T-helper 1 cell treated with Interleukin-12 subunit alpha and Interleukin-12 subunit beta and Interleukin-4 antibody, amounts not matched to agents 30 ng/mL and 1 ng/mL, for 36 hours (primary cell): ENCODE data around the gene ABT1. TPM values are rescaled to one million over a fixed set of nuclear protein-coding genes. Genes with fewer than 3 reads are reported as not detected.

Experiments
- total RNA-seq: library from RNA; stranded (reverse); gene quantifications from 2 replicates; pipeline ENCODE4 v1.2.3, GENCODE V29; 2022

The ABT1 gene
- total RNA-seq, 1 donor from 2014 or later = 30.3 TPM

Other genes starting within 250 kb of the ABT1 start
- gene BTN3A2, start 231.8 kb upstream of the ABT1 start, total RNA-seq = 105 and 110 TPM in 2 replicates
- 33.4 and 34.4 TPM in 2 replicates for gene BTN2A2, start 213.8 kb upstream of the ABT1 start, total RNA-seq
- gene BTN3A1, start 194.7 kb upstream of the ABT1 start, total RNA-seq = 100.0 and 101 TPM in 2 replicates
- gene BTN3A3, start 156.4 kb upstream of the ABT1 start, total RNA-seq = 63.7 and 66.4 TPM in 2 replicates
- gene BTN2A1, start 139.0 kb upstream of the ABT1 start, total RNA-seq = 32.7 and 33.8 TPM in 2 replicates
- gene BTN1A1, start 96.7 kb upstream of the ABT1 start, total RNA-seq = not detected in 2 replicates
- gene HMGN4, start 58.6 kb upstream of the ABT1 start, total RNA-seq = 84.5 and 94.7 TPM in 2 replicates
- 9.1 and 12.1 TPM in 2 replicates for gene ZNF322, start 62.8 kb downstream of the ABT1 start, total RNA-seq